GM21526 (cell line): ENCODE data around the gene UFSP1.
"Not testable (repeated sequence)": the region's sequence is repeated elsewhere in the genome, so short reads cannot be mapped to it uniquely, and the experiment has no call there.

Experiments
- ATAC-seq: cut with Tn5 transposase; IDR thresholded peaks from one replicate; pipeline ENCODE4 v1.9.1; 2021; ENCODE audit warnings: moderate library complexity; ENCODE audit not compliant: unreplicated experiment, low FRiP score

The UFSP1 gene

GRCh38 chr7:100888988-100889750 is at the start of gene UFSP1:
Gene UFSP1 (minus strand): TSS chr7:100889715. CDS start chr7:100889271, 444 bp downstream.
- ATAC-seq, result peak; percentile 22

GRCh38 chr7:100936167-100936566 is 46.7 kb upstream of the UFSP1 start:
- ATAC-seq, result not testable (repeated sequence)

GRCh38 chr7:100935381-100935780 is 45.9 kb upstream of the UFSP1 start:
- ATAC-seq, result not testable (repeated sequence)

GRCh38 chr7:100933734-100934133 is 44.2 kb upstream of the UFSP1 start:
- ATAC-seq, result no peak

- no peak for ATAC-seq
These were observed 40.3 kb upstream of the UFSP1 start for GRCh38 chr7:100929808-100930174.

GRCh38 chr7:100923616-100924015 is 34.1 kb upstream of the UFSP1 start:
- ATAC-seq, result not testable (repeated sequence)

- ATAC-seq, result no peak
These were observed 31.5 kb upstream of the UFSP1 start for GRCh38 chr7:100921039-100921438.

- not testable (repeated sequence) for ATAC-seq
These were observed 30.4 kb upstream of the UFSP1 start for GRCh38 chr7:100919779-100920437.

- ATAC-seq, result not testable (repeated sequence)
These were observed 29.8 kb upstream of the UFSP1 start for GRCh38 chr7:100919335-100919734.

- no peak for ATAC-seq
These were observed 25.4 kb upstream of the UFSP1 start for GRCh38 chr7:100914879-100915447.

- no peak for ATAC-seq
These were observed 24.8 kb upstream of the UFSP1 start for GRCh38 chr7:100914208-100914878.

GRCh38 chr7:100911484-100911883 is 22.0 kb upstream of the UFSP1 start:
- ATAC-seq, result no peak

GRCh38 chr7:100910443-100910842 is 20.9 kb upstream of the UFSP1 start:
- ATAC-seq, result not testable (repeated sequence)

- ATAC-seq, result no peak
These were observed 19.0 kb upstream of the UFSP1 start for GRCh38 chr7:100908512-100908911.

GRCh38 chr7:100902638-100903037 is 13.1 kb upstream of the UFSP1 start:
- no peak for ATAC-seq

GRCh38 chr7:100901921-100902332 is 12.4 kb upstream of the UFSP1 start:
- ATAC-seq, result no peak

- no peak for ATAC-seq
These were observed 11.5 kb upstream of the UFSP1 start for GRCh38 chr7:100900978-100901377.

GRCh38 chr7:100899432-100899831 is 9.9 kb upstream of the UFSP1 start:
- ATAC-seq, result no peak

- no peak for ATAC-seq
These were observed 8.4 kb upstream of the UFSP1 start for GRCh38 chr7:100897772-100898454.
